Measurements from ENCODE around the gene GARRE1. TPM values are rescaled to one million over a fixed set of nuclear protein-coding genes. Genes with fewer than 3 reads are reported as not detected.

Gene GARRE1
- total and polyA plus RNA-seq, 4 donors = 6.7 to 69.0 (median 14.7) TPM

DNA sequence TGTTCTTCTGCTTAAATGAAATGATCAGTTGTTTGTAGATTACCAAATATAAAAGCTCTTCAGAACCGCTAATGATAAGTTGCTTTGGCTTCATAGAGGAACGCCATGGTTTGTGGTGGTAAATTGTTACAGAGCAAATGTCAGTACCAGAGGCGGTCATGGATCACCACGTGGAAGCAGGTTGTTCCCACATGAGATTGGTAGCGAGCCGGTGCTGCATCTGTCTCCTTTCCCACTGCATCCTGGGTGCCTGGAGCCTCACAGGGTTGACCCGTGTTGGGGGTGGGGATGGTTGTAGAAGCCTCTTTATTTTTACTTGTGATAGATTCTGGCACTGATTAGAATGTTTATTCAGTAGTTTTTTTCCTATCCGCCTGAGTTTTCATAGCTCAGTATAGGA is 14.7 kb downstream of the GARRE1 start:
- Histone ChIP-seq H3K36me3 (ENCODE audit: control insufficient read depth in 4 of 4, insufficient read depth in 4 of 4, low read length in 4 of 4) (peaks cover 0 to 2% (median 0%) of the 10 kb centered on the region in 4 donors), H3K9me3 (ENCODE audit: control insufficient read depth in 4 of 4, insufficient read depth in 3 of 4, low read length in 3 of 4) (no peaks in the 10 kb centered on the region), H3K27ac (ENCODE audit: low read depth in 1 of 2, low read length in 1 of 2) (peak overlapping the region; percentile 26 to 88), H3K9ac (ENCODE audit: insufficient read depth in 1 of 2, low read length in 2 of 2) (no peak overlapping the region), H3K27me3 (ENCODE audit: control insufficient read depth in 3 of 3, insufficient read depth in 3 of 3, low read length in 2 of 3) (no peaks in the 10 kb centered on the region), H3K4me3 (no peak overlapping the region), H3K4me1 (ENCODE audit: control insufficient read depth in 5 of 5, insufficient read depth in 5 of 5, low read length in 5 of 5) (peaks cover 1 to 17% (median 8%) of the 10 kb centered on the region in 5 donors)
- no peak for ATAC-seq (ENCODE audit: insufficient read depth, low FRiP score)
- 40 to 56% methylated on average over 8 of the region's 8 CpGs for WGBS, 2 donors
- no peak for TF ChIP-seq CTCF (IDR thresholded peaks at IDR 0.05; ENCODE audit: control extremely low read depth, extremely low read depth)
- peak in 1 of 3 donors; percentile 26 for DNase-seq

DNA sequence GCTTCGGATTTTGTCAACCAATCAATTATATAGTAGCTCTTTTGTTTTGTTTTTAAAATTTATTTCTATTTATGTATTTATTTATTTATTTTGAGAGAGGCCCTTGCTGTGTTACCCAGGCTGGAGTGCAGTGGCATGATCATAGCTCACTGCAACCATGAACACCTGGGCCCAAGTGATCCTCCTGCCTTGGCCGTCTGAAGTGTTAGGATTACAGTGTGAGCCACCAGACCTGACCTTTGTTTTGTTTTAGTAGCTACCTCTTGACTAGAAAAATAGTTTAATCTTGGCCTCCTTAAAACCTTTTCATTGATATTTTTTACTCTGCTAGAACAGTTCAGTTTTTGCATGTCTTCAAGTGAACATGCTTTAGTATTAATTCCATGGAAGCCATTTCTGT is 15.1 kb downstream of the GARRE1 start:
- H3K4me3 ChIP-seq = no peak overlapping the region
- H3K36me3 ChIP-seq (ENCODE audit: control insufficient read depth in 4 of 4, insufficient read depth in 4 of 4, low read length in 4 of 4) = peaks cover 0 to 2% (median 0%) of the 10 kb centered on the region in 4 donors
- H3K27ac ChIP-seq (ENCODE audit: low read depth in 1 of 2, low read length in 1 of 2) = peak overlapping the region; percentile 76 to 88
- peaks cover 3 to 17% (median 8%) of the 10 kb centered on the region in 5 donors for H3K4me1 ChIP-seq (ENCODE audit: control insufficient read depth in 5 of 5, insufficient read depth in 5 of 5, low read length in 5 of 5)
- WGBS, 2 donors = 18 to 33% methylated on average over 2 of the region's 2 CpGs
- no peak for DNase-seq
- H3K9ac ChIP-seq (ENCODE audit: insufficient read depth in 1 of 2, low read length in 2 of 2) = peak overlapping the region in 1 of 2 donors; percentile 31
- no peaks in the 10 kb centered on the region for H3K9me3 ChIP-seq (ENCODE audit: control insufficient read depth in 4 of 4, insufficient read depth in 3 of 4, low read length in 3 of 4)
- TF ChIP-seq CTCF (IDR thresholded peaks at IDR 0.05; ENCODE audit: control extremely low read depth, extremely low read depth) = no peak
- ATAC-seq (ENCODE audit: insufficient read depth, low FRiP score) = no peak
- no peaks in the 10 kb centered on the region for H3K27me3 ChIP-seq (ENCODE audit: control insufficient read depth in 3 of 3, insufficient read depth in 3 of 3, low read length in 2 of 3)

DNA sequence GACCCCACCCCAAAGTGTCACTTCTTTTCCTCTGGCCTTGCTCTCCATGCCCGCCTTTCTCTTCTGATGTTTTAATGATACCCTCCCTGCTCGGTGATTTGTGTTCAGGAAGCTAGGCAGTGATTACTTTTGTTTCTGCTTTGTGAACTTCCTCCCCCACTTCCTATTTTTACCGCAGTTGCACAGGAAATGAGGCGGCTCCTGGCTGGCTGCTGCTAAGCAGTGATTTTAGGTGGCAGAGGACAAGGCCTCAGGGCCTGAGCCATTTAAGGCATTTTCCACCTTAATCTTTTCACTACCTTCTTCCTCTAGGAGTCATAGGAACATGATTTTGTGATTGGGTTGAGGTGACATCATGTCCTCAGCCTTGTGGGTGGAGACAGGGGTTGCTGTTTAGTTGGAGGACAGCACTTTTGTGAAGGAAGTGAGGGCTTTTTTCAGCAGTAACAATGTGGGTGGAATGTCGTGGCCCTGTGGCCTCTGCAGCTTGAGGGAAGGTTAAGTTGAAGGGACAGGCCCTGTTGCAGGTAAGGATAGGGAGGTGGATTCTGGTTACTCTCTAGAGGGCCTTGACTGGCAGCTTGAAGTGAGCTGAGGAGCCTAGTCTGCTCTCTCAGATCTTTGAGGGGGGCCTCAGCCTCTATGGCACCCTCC is 15.7 kb downstream of the GARRE1 start:
- ATAC-seq (ENCODE audit: insufficient read depth, low FRiP score) = peak; percentile 70
- Histone ChIP-seq H3K36me3 (ENCODE audit: control insufficient read depth in 4 of 4, insufficient read depth in 4 of 4, low read length in 4 of 4) (peaks cover 0 to 2% (median 0%) of the 10 kb centered on the region in 4 donors), H3K9me3 (ENCODE audit: control insufficient read depth in 4 of 4, insufficient read depth in 3 of 4, low read length in 3 of 4) (no peaks in the 10 kb centered on the region), H3K4me1 (ENCODE audit: control insufficient read depth in 5 of 5, insufficient read depth in 5 of 5, low read length in 5 of 5) (peaks cover 4 to 17% (median 8%) of the 10 kb centered on the region in 5 donors), H3K27me3 (ENCODE audit: control insufficient read depth in 3 of 3, insufficient read depth in 3 of 3, low read length in 2 of 3) (no peaks in the 10 kb centered on the region), H3K9ac (ENCODE audit: insufficient read depth in 1 of 2, low read length in 2 of 2) (peak overlapping the region in 1 of 2 donors; percentile 31), H3K27ac (ENCODE audit: low read depth in 1 of 2, low read length in 1 of 2) (peak overlapping the region; percentile 76 to 88), H3K4me3 (no peak overlapping the region)
- peak; percentile 45 to 75 (median 58) for DNase-seq
- no peak for TF ChIP-seq CTCF (IDR thresholded peaks at IDR 0.05; ENCODE audit: control extremely low read depth, extremely low read depth)
- 5 to 30% methylated on average over 5 of the region's 5 CpGs for WGBS, 2 donors

All from lung (tissue), 12 donors.